Uterus (tissue), 2 donors: ENCODE results near the gene NR2F1-AS1.

Experiments used
- POLR2A ChIP-seq, 2 donors: fragments of 450-650 bp; IDR thresholded peaks; one replicate each; pipeline ENCODE4 v1.6.1; 2016; ENCODE audit warnings: antibody characterized with exemption in 2 of 2, mild to moderate bottlenecking in 1 of 2, moderate library complexity in 1 of 2
- TF ChIP-seq, protein P1 (sequence below), 4 experiments: fragments of 200-600 bp in 2 of 4; fragments of 450-650 bp in 2 of 4; sonication (generic) in 2 of 4; IDR thresholded peaks; one replicate each; pipeline ENCODE4 v1.5.1; 2016 to 2019; ENCODE audit warnings: antibody characterized with exemption in 4 of 4, mild to moderate bottlenecking in 2 of 4, moderate library complexity in 1 of 4

DNA sequence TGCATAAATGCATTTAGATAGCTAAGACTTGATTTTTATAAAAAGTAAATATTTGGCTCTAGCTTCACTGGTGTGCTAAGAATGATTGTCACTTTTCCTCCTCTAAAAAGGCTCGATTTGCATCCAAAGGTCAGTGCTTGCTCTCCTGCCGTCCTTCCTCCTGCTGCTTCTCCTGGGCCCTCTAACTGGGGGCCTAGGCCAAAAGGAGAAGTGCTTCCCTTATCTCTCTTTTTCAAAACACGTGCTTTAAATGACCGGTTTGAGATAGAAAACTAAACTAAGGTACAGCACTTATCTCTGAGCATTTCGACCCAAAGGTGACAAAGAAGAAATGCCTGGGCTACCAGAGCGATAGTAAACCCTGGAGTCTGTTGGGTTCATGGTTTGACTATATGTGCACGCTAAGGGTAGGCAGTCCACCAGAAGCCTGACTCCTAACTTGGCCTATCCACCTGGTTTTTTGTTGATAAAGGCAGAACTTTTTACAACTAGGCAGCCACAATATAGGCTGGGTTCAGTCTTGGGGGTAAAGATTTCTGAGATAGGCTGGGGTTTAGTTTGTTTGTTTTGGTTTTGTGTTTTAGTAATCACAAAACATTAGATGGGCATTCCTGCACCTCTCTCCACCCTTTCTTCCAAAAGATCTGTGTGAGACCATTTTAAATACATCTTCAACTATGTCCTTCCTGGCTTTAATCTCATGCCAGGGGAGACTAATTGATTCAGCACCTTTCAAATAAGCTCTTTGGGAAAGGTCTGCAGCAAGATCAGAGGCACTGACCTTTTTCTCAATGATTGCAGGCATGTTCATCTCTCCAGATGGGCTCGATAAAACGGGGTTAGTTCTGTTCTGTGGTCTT lies 3.8 kb downstream of the NR2F1-AS1 start:
- TF ChIP-seq POLR2A (IDR thresholded peaks at IDR 0.05), result no peak
- TF ChIP-seq, protein P1, sequence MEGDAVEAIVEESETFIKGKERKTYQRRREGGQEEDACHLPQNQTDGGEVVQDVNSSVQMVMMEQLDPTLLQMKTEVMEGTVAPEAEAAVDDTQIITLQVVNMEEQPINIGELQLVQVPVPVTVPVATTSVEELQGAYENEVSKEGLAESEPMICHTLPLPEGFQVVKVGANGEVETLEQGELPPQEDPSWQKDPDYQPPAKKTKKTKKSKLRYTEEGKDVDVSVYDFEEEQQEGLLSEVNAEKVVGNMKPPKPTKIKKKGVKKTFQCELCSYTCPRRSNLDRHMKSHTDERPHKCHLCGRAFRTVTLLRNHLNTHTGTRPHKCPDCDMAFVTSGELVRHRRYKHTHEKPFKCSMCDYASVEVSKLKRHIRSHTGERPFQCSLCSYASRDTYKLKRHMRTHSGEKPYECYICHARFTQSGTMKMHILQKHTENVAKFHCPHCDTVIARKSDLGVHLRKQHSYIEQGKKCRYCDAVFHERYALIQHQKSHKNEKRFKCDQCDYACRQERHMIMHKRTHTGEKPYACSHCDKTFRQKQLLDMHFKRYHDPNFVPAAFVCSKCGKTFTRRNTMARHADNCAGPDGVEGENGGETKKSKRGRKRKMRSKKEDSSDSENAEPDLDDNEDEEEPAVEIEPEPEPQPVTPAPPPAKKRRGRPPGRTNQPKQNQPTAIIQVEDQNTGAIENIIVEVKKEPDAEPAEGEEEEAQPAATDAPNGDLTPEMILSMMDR (IDR thresholded peaks at IDR 0.05), result no peak
